ENCODE measurements around the gene AKR1D1. TPM values are rescaled to one million over a fixed set of nuclear protein-coding genes. Genes with fewer than 3 reads are reported as not detected.
"Not testable (repeated sequence)": the region's sequence is repeated elsewhere in the genome, so short reads cannot be mapped to it uniquely, and the experiment has no call there.

The AKR1D1 gene
- total and polyA plus RNA-seq, 2 of the 13 experiments (the other 11 are each of a cell fraction or from before 2014, with no cell fraction given), result 6.9 to 37.0 TPM

DNA sequence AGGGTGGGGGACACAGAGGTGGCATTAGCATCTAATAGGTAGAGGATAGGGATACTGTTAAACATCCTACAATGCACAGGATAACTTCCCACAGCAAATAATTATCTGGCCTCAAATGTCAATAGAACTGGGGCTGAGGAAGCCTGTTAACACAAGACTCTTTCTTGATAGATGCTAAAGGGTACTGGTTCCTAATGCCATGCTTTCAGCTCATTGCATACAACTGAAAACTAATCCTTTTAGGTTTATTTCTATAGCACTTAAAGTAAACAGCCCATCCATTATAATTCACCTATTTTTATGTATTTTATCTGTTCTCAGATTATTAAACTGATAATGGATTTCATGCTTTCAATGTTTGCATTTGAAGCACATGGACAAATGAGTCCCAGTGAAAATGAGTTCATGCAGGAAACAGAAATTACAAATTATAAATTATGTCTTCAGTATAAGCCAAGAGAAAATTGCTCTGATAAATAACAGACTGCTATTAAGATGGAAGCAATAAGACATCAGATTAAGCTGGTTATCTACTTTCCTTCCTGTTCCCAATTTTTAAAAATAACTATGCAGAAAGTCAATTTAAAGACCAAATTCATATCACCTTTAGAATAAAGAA lies 66.4 kb downstream of the AKR1D1 start (continued):
- TF ChIP-seq ZNF367 (CRISPR knock-in tag; IDR thresholded peaks at IDR 0.05; ENCODE audit: borderline replicate concordance) (no peak), RFX5 (IDR thresholded peaks at IDR 0.05; ENCODE audit: low read depth, low read length) (no peak)

DNA sequence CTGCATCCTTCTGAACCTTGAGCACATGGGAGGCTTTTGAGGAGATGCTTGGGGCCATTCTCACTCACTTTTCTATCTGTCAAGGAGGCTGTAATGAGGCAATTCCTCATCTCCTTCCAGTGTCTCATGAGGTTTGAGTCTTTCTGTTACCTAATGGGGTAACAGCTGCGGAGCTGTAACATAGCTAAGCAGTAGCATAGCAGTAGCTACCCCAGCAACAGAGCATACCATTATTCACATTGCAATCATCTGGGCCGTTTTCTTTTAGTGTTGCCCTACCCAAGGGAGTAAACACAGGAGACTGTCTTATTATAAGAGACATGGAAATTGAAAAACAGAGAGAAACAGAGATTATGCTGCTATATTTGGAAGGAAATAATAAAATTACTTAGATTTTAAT lies 68.7 kb downstream of the AKR1D1 start:
- Histone ChIP-seq H3K4me2 (ENCODE audit: low read depth, low read length) (no peak overlapping the region), H4K20me1 (ENCODE audit: insufficient read depth, low read length) (no peaks in the 10 kb centered on the region), H3K4me3 (replicated peaks in 1 of 3; ENCODE audit: insufficient read depth in 1 of 3, low read depth in 2 of 3, low read length in 3 of 3) (no peak overlapping the region), H3K9ac (ENCODE audit: insufficient read depth, low read depth, low read length) (no peak overlapping the region), H3K9me3 (ENCODE audit: low read length) (no peaks in the 10 kb centered on the region), H3K4me1 (ENCODE audit: insufficient read depth, low read length) (peaks cover 33% of the 10 kb centered on the region), H3K79me2 (ENCODE audit: insufficient read depth, low read length) (no peaks in the 10 kb centered on the region), H3K36me3 (replicated peaks in 1 of 2; ENCODE audit: control insufficient read depth in 1 of 2, insufficient read depth in 2 of 2, low read length in 2 of 2) (no peaks in the 10 kb centered on the region), H2AFZ (ENCODE audit: low read length) (no peak overlapping the region), H3K27me3 (ENCODE audit: control insufficient read depth in 1 of 2, insufficient read depth in 2 of 2, low read length in 2 of 2) (no peaks in the 10 kb centered on the region), H3K27ac (ENCODE audit: extremely low read length, insufficient read depth, low read length) (peak overlapping the region; percentile 74)
- in situ Hi-C loops (cut with HindIII; ENCODE audit: extremely low pct_ligation_motif_present, low pct_unique_long_range_greater_than_20kb), result no loop called here
- WGBS (ENCODE audit: low lambda C conversion rate), result 97% methylated on average over 2 of the region's 2 CpGs
- CTCF ChIA-PET (ENCODE audit: low intra/inter-chr PET ratio, low total read pairs), result no interaction called here
- no peak for TF ChIP-seq EP300 (IDR thresholded peaks at IDR 0.05; ENCODE audit: low read depth in 2 of 2, low read length in 2 of 2)
- 0 out of 2 replicates have a peak, but pooled peaks have one; percentile 13 for TF ChIP-seq EP300 (CRISPR knock-in tag; IDR thresholded peaks at IDR 0.05; ENCODE audit: borderline replicate concordance)
- TF ChIP-seq SRY (CRISPR knock-in tag; IDR thresholded peaks at IDR 0.05), result no peak
- TF ChIP-seq FOXO1 (CRISPR knock-in tag; IDR thresholded peaks at IDR 0.05), result 0 out of 2 replicates have a peak, but pooled peaks have one; percentile 39
- POLR2A ChIA-PET, result no interaction called here
- DNase-seq (ENCODE audit: low spot score) (no peak), FAIRE-seq (no peak), ATAC-seq (no peak)
- intact Hi-C loops (cut with micrococcal nuclease; ENCODE audit: unreplicated experiment), result no loop called here
- no TSS peak for BruUV-seq (replicated peaks)

GRCh38 chr7:138146221-138146620 lies 70.0 kb downstream of the AKR1D1 start:
- DNase-seq (ENCODE audit: low spot score); H3K27me3 ChIP-seq (ENCODE audit: control insufficient read depth in 1 of 2, insufficient read depth in 2 of 2, low read length in 2 of 2); H3K4me2 ChIP-seq (ENCODE audit: low read depth, low read length); H2AFZ ChIP-seq (ENCODE audit: low read length); H4K20me1 ChIP-seq (ENCODE audit: insufficient read depth, low read length); intact Hi-C loops (cut with micrococcal nuclease; ENCODE audit: unreplicated experiment); CTCF ChIA-PET (ENCODE audit: low intra/inter-chr PET ratio, low total read pairs); H3K36me3 ChIP-seq (replicated peaks in 1 of 2; ENCODE audit: control insufficient read depth in 1 of 2, insufficient read depth in 2 of 2, low read length in 2 of 2); BruUV-seq (replicated peaks); H3K4me3 ChIP-seq (replicated peaks in 1 of 3; ENCODE audit: insufficient read depth in 1 of 3, low read depth in 2 of 3, low read length in 3 of 3); H3K27ac ChIP-seq (ENCODE audit: extremely low read length, insufficient read depth, low read length); H3K9ac ChIP-seq (ENCODE audit: insufficient read depth, low read depth, low read length); POLR2A ChIA-PET; H3K79me2 ChIP-seq (ENCODE audit: insufficient read depth, low read length); H3K9me3 ChIP-seq (ENCODE audit: low read length); in situ Hi-C loops (cut with HindIII; ENCODE audit: extremely low pct_ligation_motif_present, low pct_unique_long_range_greater_than_20kb); ATAC-seq; FAIRE-seq: not testable (repeated sequence)
- peaks cover 41% of the 10 kb centered on the region for H3K4me1 ChIP-seq (ENCODE audit: insufficient read depth, low read length)
- 60% methylated on average over 3 of the region's 19 CpGs for WGBS (ENCODE audit: low lambda C conversion rate)

Data from HepG2 (cell line).